Astrocyte (in vitro differentiated cells and primary cell): ENCODE data around the gene POLR2I. TPM values are rescaled to one million over a fixed set of nuclear protein-coding genes. Genes with fewer than 3 reads are reported as not detected.

ENCODE experiments used
- DNase-seq: peaks from one replicate; pipeline ENCODE4 v3.0.0-alpha.2; 2010; ENCODE audit warnings: low read depth
- FAIRE-seq: peaks from 2 replicates; lab custom pipeline; 2011; peaks lifted over from hg19 to GRCh38; lab: Jason Lieb, UNC
- H2AFZ ChIP-seq: 2 replicates; pipeline ENCODE4 v1.6.0; 2012; ENCODE audit warnings: low read depth, low read length, inconsistent platforms
- H3K27ac ChIP-seq: 2 replicates; pipeline ENCODE4 v1.5.1; 2011; ENCODE audit warnings: low read depth, low read length, inconsistent platforms
- H3K27me3 ChIP-seq: 2 replicates; pipeline ENCODE4 v1.6.0; 2011; ENCODE audit warnings: low read length, inconsistent platforms; ENCODE audit not compliant: insufficient read depth
- H3K36me3 ChIP-seq: 2 replicates; pipeline ENCODE4 v1.5.1; 2011; ENCODE audit warnings: low read length, inconsistent platforms; ENCODE audit not compliant: insufficient read depth
- H3K4me1 ChIP-seq: 2 replicates; pipeline ENCODE4 v1.5.1; 2011; ENCODE audit warnings: low read length, inconsistent platforms; ENCODE audit not compliant: insufficient read depth
- H3K4me2 ChIP-seq: 2 replicates; pipeline ENCODE4 v1.6.0; 2012; ENCODE audit warnings: low read length, inconsistent platforms
- H3K4me3 ChIP-seq: 2 replicates; pipeline ENCODE4 v1.5.1; 2011; ENCODE audit warnings: low read depth, mild to moderate bottlenecking, low read length, inconsistent platforms; ENCODE audit not compliant: insufficient read depth
- H3K79me2 ChIP-seq: 2 replicates; pipeline ENCODE4 v1.6.0; 2012; ENCODE audit warnings: mild to moderate bottlenecking, low read length, inconsistent platforms; ENCODE audit not compliant: insufficient read depth
- H3K9ac ChIP-seq: 2 replicates; pipeline ENCODE4 v1.6.0; 2012; ENCODE audit warnings: mild to moderate bottlenecking, low read length, inconsistent platforms
- H3K9me3 ChIP-seq: 2 replicates; pipeline ENCODE4 v1.5.1; 2012; ENCODE audit warnings: low read depth, mild to moderate bottlenecking, low read length, inconsistent platforms; ENCODE audit not compliant: insufficient read depth
- H4K20me1 ChIP-seq: 2 replicates; pipeline ENCODE4 v1.6.0; 2012; ENCODE audit warnings: low read length, inconsistent platforms; ENCODE audit not compliant: insufficient read depth
- H3K27ac Mint-ChIP-seq: one replicate; pipeline ENCODE4 v1.8.0; 2021; ENCODE audit warnings: mild to moderate bottlenecking, mixed read lengths; ENCODE audit not compliant: unreplicated experiment
- H3K27me3 Mint-ChIP-seq: one replicate; pipeline ENCODE4 v1.8.0; 2021; ENCODE audit warnings: low read depth, mixed read lengths; ENCODE audit not compliant: unreplicated experiment
- H3K36me3 Mint-ChIP-seq: one replicate; pipeline ENCODE4 v1.8.0; 2021; ENCODE audit warnings: low read depth, mixed read lengths; ENCODE audit not compliant: unreplicated experiment
- H3K4me1 Mint-ChIP-seq: one replicate; pipeline ENCODE4 v1.8.0; 2021; ENCODE audit warnings: low read depth, mixed read lengths; ENCODE audit not compliant: unreplicated experiment
- H3K4me3 Mint-ChIP-seq: one replicate; pipeline ENCODE4 v1.8.0; 2021; ENCODE audit warnings: mild to moderate bottlenecking, moderate library complexity, mixed read lengths; ENCODE audit not compliant: unreplicated experiment
- H3K9me3 Mint-ChIP-seq: one replicate; pipeline ENCODE4 v1.8.0; 2021; ENCODE audit warnings: mild to moderate bottlenecking, mixed read lengths; ENCODE audit not compliant: unreplicated experiment
- EZH2 ChIP-seq: IDR thresholded peaks from 2 replicates; pipeline ENCODE4 v1.6.1; 2012; ENCODE audit warnings: mild to moderate bottlenecking, low read length, inconsistent platforms; ENCODE audit not compliant: insufficient read depth
- total RNA-seq: library from RNA; stranded (reverse); gene quantifications from 2 replicates; pipeline ENCODE4 v1.2.1, GENCODE V29; 2021
- TF ChIP-seq, protein P1 (sequence below): IDR thresholded peaks from 2 replicates; pipeline ENCODE4 v1.5.1; 2011; ENCODE audit warnings: low read depth, mild to moderate bottlenecking, inconsistent platforms, low read length, moderate library complexity; ENCODE audit not compliant: insufficient read depth

Gene POLR2I
- total RNA-seq, 1 donor from 2014 or later = 65.1 TPM

DNA sequence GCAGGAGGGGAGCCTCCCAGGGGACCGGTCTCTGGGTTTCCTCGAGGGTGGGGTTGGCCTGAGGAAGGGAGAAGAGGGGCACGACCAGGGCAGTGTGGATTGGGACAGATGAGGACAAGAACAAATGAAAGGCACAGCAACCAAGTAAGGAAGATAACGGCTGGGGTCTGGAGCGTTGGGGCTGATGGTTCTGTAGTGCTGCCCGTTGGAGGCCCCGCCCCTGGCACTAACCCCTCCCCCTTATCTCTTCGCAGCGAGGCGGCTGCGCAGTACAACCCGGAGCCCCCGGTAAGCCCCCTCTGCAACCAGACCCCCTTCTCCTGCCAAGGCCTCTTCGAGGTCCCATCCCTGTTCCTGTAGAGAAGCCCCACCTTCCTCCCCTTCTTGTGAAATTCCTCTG is 27.4 kb upstream of the POLR2I start:
- no peaks in the 10 kb centered on the region for H3K27me3 ChIP-seq
- H3K27ac ChIP-seq = no peak overlapping the region
- Mint-ChIP-seq H3K4me1 (peaks cover 6% of the 10 kb centered on the region), H3K36me3 (peaks cover 27% of the 10 kb centered on the region), H3K9me3 (peaks cover 3% of the 10 kb centered on the region), H3K27ac (peak overlapping the region; percentile 41), H3K4me3 (peak overlapping the region; percentile 98), H3K27me3 (no peaks in the 10 kb centered on the region)
- H2AFZ ChIP-seq = no peak overlapping the region
- FAIRE-seq (no peak), DNase-seq (no peak)
- H3K4me3 ChIP-seq = no peak overlapping the region
- H4K20me1 ChIP-seq = peaks cover 48% of the 10 kb centered on the region
- H3K4me1 ChIP-seq = peaks cover 10% of the 10 kb centered on the region
- H3K9ac ChIP-seq = no peak overlapping the region
- H3K36me3 ChIP-seq = peaks cover 33% of the 10 kb centered on the region
- TF ChIP-seq, protein P1, sequence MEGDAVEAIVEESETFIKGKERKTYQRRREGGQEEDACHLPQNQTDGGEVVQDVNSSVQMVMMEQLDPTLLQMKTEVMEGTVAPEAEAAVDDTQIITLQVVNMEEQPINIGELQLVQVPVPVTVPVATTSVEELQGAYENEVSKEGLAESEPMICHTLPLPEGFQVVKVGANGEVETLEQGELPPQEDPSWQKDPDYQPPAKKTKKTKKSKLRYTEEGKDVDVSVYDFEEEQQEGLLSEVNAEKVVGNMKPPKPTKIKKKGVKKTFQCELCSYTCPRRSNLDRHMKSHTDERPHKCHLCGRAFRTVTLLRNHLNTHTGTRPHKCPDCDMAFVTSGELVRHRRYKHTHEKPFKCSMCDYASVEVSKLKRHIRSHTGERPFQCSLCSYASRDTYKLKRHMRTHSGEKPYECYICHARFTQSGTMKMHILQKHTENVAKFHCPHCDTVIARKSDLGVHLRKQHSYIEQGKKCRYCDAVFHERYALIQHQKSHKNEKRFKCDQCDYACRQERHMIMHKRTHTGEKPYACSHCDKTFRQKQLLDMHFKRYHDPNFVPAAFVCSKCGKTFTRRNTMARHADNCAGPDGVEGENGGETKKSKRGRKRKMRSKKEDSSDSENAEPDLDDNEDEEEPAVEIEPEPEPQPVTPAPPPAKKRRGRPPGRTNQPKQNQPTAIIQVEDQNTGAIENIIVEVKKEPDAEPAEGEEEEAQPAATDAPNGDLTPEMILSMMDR = no peak
- TF ChIP-seq EZH2 = no peak
- H3K4me2 ChIP-seq = peak overlapping the region; percentile 85
- H3K9me3 ChIP-seq = no peaks in the 10 kb centered on the region
- peaks cover 54% of the 10 kb centered on the region for H3K79me2 ChIP-seq

DNA sequence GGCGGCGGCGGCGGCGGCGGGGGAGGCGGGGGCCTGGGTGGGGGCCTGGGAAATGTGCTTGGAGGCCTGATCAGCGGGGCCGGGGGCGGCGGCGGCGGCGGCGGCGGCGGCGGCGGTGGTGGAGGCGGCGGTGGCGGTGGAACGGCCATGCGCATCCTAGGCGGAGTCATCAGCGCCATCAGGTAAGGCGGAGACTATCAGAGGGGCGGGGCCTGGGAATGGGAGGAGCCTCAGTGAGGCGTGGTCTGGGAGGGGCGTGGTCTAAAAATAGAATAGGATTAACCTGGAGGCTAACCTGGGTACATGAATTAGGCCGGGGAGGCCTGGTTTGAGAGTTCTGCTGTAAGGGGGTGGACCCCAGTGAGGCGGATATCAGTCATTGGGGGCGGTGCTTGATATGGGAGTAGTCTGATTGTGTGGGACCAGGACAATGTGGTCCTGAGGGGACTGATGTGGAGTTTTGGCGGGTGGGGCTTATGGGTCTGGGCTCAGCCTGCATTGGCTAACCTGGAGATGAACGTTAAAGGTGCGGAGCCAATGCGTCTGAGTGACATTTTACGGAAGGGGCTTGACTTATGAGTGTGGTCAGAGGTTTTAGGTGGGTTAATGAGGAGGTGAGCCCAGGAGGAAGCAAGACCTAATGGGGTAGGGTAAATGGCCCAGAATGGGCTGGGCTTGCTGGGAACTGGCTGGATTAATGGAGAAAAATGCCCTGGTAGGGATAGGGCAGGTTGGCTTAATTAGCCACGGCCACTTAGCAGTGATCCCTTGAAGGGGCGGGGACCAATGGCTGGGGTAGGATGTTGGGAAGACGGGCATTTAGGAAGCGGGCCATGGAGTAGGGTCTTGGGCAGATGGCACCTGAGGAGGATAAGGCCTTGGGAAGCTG is 26.6 kb upstream of the POLR2I start:
- H3K27me3 ChIP-seq = no peaks in the 10 kb centered on the region
- peaks cover 15% of the 10 kb centered on the region for H3K4me1 ChIP-seq
- H3K4me2 ChIP-seq = peak overlapping the region; percentile 95
- H3K9ac ChIP-seq = peak overlapping the region; percentile 98
- peak overlapping the region; percentile 88 for H3K27ac Mint-ChIP-seq
- no peaks in the 10 kb centered on the region for H3K9me3 ChIP-seq
- peaks cover 26% of the 10 kb centered on the region for H3K36me3 ChIP-seq
- no peak overlapping the region for H2AFZ ChIP-seq
- FAIRE-seq (no peak), DNase-seq (peak; percentile 53)
- H3K27ac ChIP-seq = peak overlapping the region; percentile 9
- H3K79me2 ChIP-seq = peaks cover 51% of the 10 kb centered on the region
- TF ChIP-seq, protein P1 = no peak
- H3K4me3 ChIP-seq = peak overlapping the region; percentile 90
- peak overlapping the region; percentile 98 for H3K4me3 Mint-ChIP-seq
- no peaks in the 10 kb centered on the region for H3K27me3 Mint-ChIP-seq
- H3K9me3 Mint-ChIP-seq = peaks cover 3% of the 10 kb centered on the region
- H4K20me1 ChIP-seq = peaks cover 40% of the 10 kb centered on the region
- peaks cover 6% of the 10 kb centered on the region for H3K4me1 Mint-ChIP-seq
- peaks cover 22% of the 10 kb centered on the region for H3K36me3 Mint-ChIP-seq
